Gastrocnemius medialis (tissue), 4 donors: ENCODE data around the gene CD2AP.

Experiments used
- CTCF ChIP-seq, 5 experiments: fragments of 450-650 bp in 3 of 5; fragments of 200-600 bp in 2 of 5; sonication (generic) in 2 of 5; IDR thresholded peaks in 4 of 5; conservative IDR thresholded peaks in 1 of 5; 1 replicate in 4 of 5; 2 replicates in 1 of 5; pipeline ENCODE4 v1.5.1; 2016 to 2019; ENCODE audit warnings: antibody characterized with exemption in 5 of 5, mild to moderate bottlenecking in 3 of 5, moderate library complexity in 3 of 5
- POLR2A ChIP-seq, 2 donors: fragments of 450-650 bp; IDR thresholded peaks; one replicate each; pipeline ENCODE4 v1.6.1; 2017; ENCODE audit warnings: antibody characterized with exemption in 2 of 2, mild to moderate bottlenecking in 2 of 2, moderate library complexity in 2 of 2

- no peak for TF ChIP-seq CTCF (IDR thresholded peaks at IDR 0.05 in 4 of 5, conservative IDR thresholded peaks at IDR 0.05 in 1 of 5)
- no peak for TF ChIP-seq POLR2A (IDR thresholded peaks at IDR 0.05)
These were observed 101.5 kb downstream of the CD2AP start for GRCh38 chr6:47579040-47579439.
